Muscle of back (tissue), 11 donors: ENCODE data around the gene ZC3H12D. TPM values are rescaled to one million over a fixed set of nuclear protein-coding genes. Genes with fewer than 3 reads are reported as not detected.
"Not testable (repeated sequence)": the region's sequence is repeated elsewhere in the genome, so short reads cannot be mapped to it uniquely, and the experiment has no call there.

Source experiments
- DNase-seq, 3 donors: peaks; one replicate each; pipeline versions ENCODE4 v3.0.0 to v3.0.0-alpha.2; 2013
- polyA plus RNA-seq, 10 donors: library from polyadenylated mRNA; unstranded; fragments of 120-200 nt; gene quantifications; one replicate each; pipeline ENCODE4 v1.2.1, GENCODE V29; 2013; ENCODE audit not compliant: insufficient read length in 10 of 10

Gene ZC3H12D
- polyA plus RNA-seq, 10 donors, result 0.09 to 1.4 (median 0.34) TPM

- no peak for DNase-seq
Measured at GRCh38 chr6:149459761-149460160, 25.1 kb downstream of the ZC3H12D start.

GRCh38 chr6:149458806-149459205, 26.0 kb downstream of the ZC3H12D start:
- no peak for DNase-seq

GRCh38 chr6:149458196-149458595, 26.6 kb downstream of the ZC3H12D start:
- no peak for DNase-seq

- no peak for DNase-seq
Measured at GRCh38 chr6:149457316-149457884, 27.4 kb downstream of the ZC3H12D start.

GRCh38 chr6:149456311-149457021, 28.3 kb downstream of the ZC3H12D start:
- no peak for DNase-seq

- peak in 1 of 3 donors; percentile 63 for DNase-seq
Measured at GRCh38 chr6:149455031-149455732, 29.6 kb downstream of the ZC3H12D start.

GRCh38 chr6:149454346-149454848, 30.4 kb downstream of the ZC3H12D start:
- peak; percentile 85 to 96 (median 91) for DNase-seq

- DNase-seq, result peak in 1 of 3 donors; percentile 17
Measured at GRCh38 chr6:149453597-149454345, 31.0 kb downstream of the ZC3H12D start.

GRCh38 chr6:149452037-149452939, 32.5 kb downstream of the ZC3H12D start:
- no peak for DNase-seq

- DNase-seq, result peak in 1 of 3 donors; percentile 60
Measured at GRCh38 chr6:149451376-149452036, 33.3 kb downstream of the ZC3H12D start.

GRCh38 chr6:149450679-149451375, 34.0 kb downstream of the ZC3H12D start:
- DNase-seq, result peak in 1 of 3 donors; percentile 75

- DNase-seq, result no peak
Measured at GRCh38 chr6:149449831-149450678, 34.8 kb downstream of the ZC3H12D start.

- DNase-seq, result no peak
Measured at GRCh38 chr6:149448821-149449453, 35.9 kb downstream of the ZC3H12D start.

GRCh38 chr6:149446791-149447376, 37.9 kb downstream of the ZC3H12D start:
- DNase-seq, result no peak

GRCh38 chr6:149445573-149445972, 39.2 kb downstream of the ZC3H12D start:
- no peak for DNase-seq

GRCh38 chr6:149445095-149445466, 39.7 kb downstream of the ZC3H12D start:
- no peak for DNase-seq

- DNase-seq, result not testable (repeated sequence)
Measured at GRCh38 chr6:149444360-149445094, 40.3 kb downstream of the ZC3H12D start.
